Right kidney (tissue), 9 donors: Measurements from ENCODE around the gene HCN3.
A peak's percentile ranks its signal among the peaks of the same experiment; 100 is the strongest.
"Not testable (repeated sequence)": the region's sequence is repeated elsewhere in the genome, so short reads cannot be mapped to it uniquely, and the experiment has no call there.

Source experiments
- DNase-seq: peaks from one replicate; pipeline ENCODE4 v3.0.0-alpha.2; 2016
- long read RNA-seq, 8 donors: transcript quantifications; one replicate each; lab custom pipeline, GENCODE V29; 2026

The HCN3 gene
- long read RNA-seq, donor 1 = 0 reads
- long read RNA-seq, donor 2 = 0 reads
- long read RNA-seq, donor 3 = 0 reads
- long read RNA-seq, donor 4, partial matches to known transcripts = 0 of 1 reads
- long read RNA-seq, donor 4, other reads (novel, unspliced or antisense) = 0 of 1 reads
- long read RNA-seq, donor 5, partial matches to known transcripts = 0 of 4 reads
- long read RNA-seq, donor 5, other reads (novel, unspliced or antisense) = 0 of 4 reads
- long read RNA-seq, donor 6, partial matches to known transcripts = 0 of 1 reads
- long read RNA-seq, donor 6, other reads (novel, unspliced or antisense) = 0 of 1 reads
- long read RNA-seq, donor 7 = 0 reads
- long read RNA-seq, donor 8 = 0 reads

GRCh38 chr1:155277070-155277901, at the start of gene HCN3:
HCN3 (plus strand) TSS chr1:155277463; CDS start chr1:155277591, 128 bp downstream.
- DNase-seq = peak; percentile 92

GRCh38 chr1:155228096-155228427, 49.2 kb upstream of the HCN3 start:
- no peak for DNase-seq

GRCh38 chr1:155231302-155231701, 46.0 kb upstream of the HCN3 start:
- not testable (repeated sequence) for DNase-seq

- DNase-seq = not testable (repeated sequence)
These were observed 45.0 kb upstream of the HCN3 start for GRCh38 chr1:155232001-155232978.

GRCh38 chr1:155233502-155233901, 43.8 kb upstream of the HCN3 start:
- not testable (repeated sequence) for DNase-seq

GRCh38 chr1:155235375-155235774, 41.9 kb upstream of the HCN3 start:
- not testable (repeated sequence) for DNase-seq

GRCh38 chr1:155236451-155236850, 40.8 kb upstream of the HCN3 start:
- DNase-seq = no peak

- peak; percentile 65 for DNase-seq
These were observed 36.1 kb upstream of the HCN3 start for GRCh38 chr1:155241069-155241679.

GRCh38 chr1:155241841-155242264, 35.4 kb upstream of the HCN3 start:
- DNase-seq = no peak

GRCh38 chr1:155242805-155243358, 34.4 kb upstream of the HCN3 start:
- DNase-seq = no peak

GRCh38 chr1:155244368-155245162, 32.7 kb upstream of the HCN3 start:
- peak; percentile 90 for DNase-seq

GRCh38 chr1:155245163-155245524, 32.1 kb upstream of the HCN3 start:
- DNase-seq = no peak

GRCh38 chr1:155246796-155247195, 30.5 kb upstream of the HCN3 start:
- DNase-seq = not testable (repeated sequence)

GRCh38 chr1:155247667-155248553, 29.4 kb upstream of the HCN3 start:
- DNase-seq = no peak

GRCh38 chr1:155250246-155250632, 27.0 kb upstream of the HCN3 start:
- no peak for DNase-seq

GRCh38 chr1:155250633-155251449, 26.4 kb upstream of the HCN3 start:
- peak; percentile 78 for DNase-seq

GRCh38 chr1:155251566-155251965, 25.7 kb upstream of the HCN3 start:
- DNase-seq = no peak

- DNase-seq = no peak
These were observed 24.1 kb upstream of the HCN3 start for GRCh38 chr1:155253208-155253607.

GRCh38 chr1:155253797-155254196, 23.5 kb upstream of the HCN3 start:
- DNase-seq = no peak
